Skin epidermis (tissue), 12 donors: ENCODE results near the gene DNAJC24.

ENCODE experiments used
- H3K27ac ChIP-seq, 21 experiments: fragments of 200-600 bp; sonication (generic) in 11 of 21; one replicate each; pipeline ENCODE4 v1.5.0; 2020; ENCODE audit warnings: mild to moderate bottlenecking in 3 of 21, inconsistent platforms in 2 of 21, moderate library complexity in 2 of 21
- H3K4me3 ChIP-seq, 7 experiments: fragments of 200-600 bp; sonication (generic) in 2 of 7; one replicate each; pipeline ENCODE4 v1.5.0; 2020; ENCODE audit warnings: inconsistent platforms in 2 of 7, mild to moderate bottlenecking in 2 of 7, moderate library complexity in 1 of 7

The DNAJC24 gene

GRCh38 chr11:31477528-31478222 lies 108.0 kb downstream of the DNAJC24 start:
- Histone ChIP-seq H3K4me3 (no peak overlapping the region), H3K27ac (no peak overlapping the region)

DNA sequence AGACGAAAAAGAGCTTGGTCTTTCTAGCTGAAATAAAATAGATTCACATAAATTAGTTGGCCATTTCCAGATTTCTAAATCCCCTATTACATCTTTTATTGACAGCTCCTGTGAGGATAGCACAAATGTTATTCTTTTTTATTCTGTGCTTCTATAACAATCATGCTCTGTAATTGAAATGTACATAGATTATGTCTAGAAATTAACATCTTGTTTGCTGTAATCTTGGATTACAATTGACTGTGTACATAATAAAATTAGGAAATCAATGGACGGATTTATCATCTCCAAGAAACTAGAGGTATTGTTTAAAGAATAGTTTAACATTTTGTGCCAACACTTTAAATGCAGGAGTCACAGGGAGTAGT lies 108.5 kb downstream of the DNAJC24 start:
- no peak overlapping the region for H3K4me3 ChIP-seq
- H3K27ac ChIP-seq: no peak overlapping the region

- no peak overlapping the region for H3K27ac ChIP-seq
- no peak overlapping the region for H3K4me3 ChIP-seq
Observed at GRCh38 chr11:31479066-31479465, 109.4 kb downstream of the DNAJC24 start.

DNA sequence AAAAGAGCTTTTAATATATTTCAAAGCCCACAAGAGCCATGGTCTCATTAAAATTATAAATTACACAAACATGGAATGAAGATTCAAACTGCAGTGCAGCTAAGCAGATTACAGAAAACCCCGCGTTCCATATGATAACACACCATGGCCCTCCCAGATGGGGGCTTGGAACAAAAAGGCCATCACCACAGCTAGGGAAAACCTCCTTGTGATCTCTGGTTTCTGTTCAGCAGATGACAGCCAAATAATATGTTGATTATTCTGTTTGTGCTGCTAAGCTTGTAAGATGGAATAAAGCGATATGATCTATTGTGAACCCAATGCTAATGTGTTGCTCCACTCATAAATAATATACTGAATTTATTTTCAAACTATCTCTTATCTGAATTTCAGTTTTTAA lies 111.3 kb downstream of the DNAJC24 start:
- H3K27ac ChIP-seq: no peak overlapping the region
- H3K4me3 ChIP-seq: no peak overlapping the region
